Kidney (tissue), 14 donors: ENCODE data around the gene NPEPPS. TPM values are rescaled to one million over a fixed set of nuclear protein-coding genes. Genes with fewer than 3 reads are reported as not detected.
A peak's percentile ranks its signal among the peaks of the same experiment; 100 is the strongest.

Experiments
- DNase-seq, 5 donors: peaks; one replicate each; pipeline ENCODE4 v3.0.0-alpha.2; 2013 to 2020
- FAIRE-seq: peaks from 2 replicates; lab custom pipeline; 2012; peaks lifted over from hg19 to GRCh38; lab: Jason Lieb, UNC
- H3K27ac ChIP-seq, 2 donors: one replicate each; pipeline ENCODE4 v1.7.0; 2013; ENCODE audit warnings: low read depth in 2 of 2, low read length in 2 of 2, inconsistent platforms in 1 of 2
- H3K27me3 ChIP-seq: one replicate; pipeline ENCODE4 v1.7.1; 2013; ENCODE audit warnings: low read length, inconsistent platforms; ENCODE audit not compliant: control insufficient read depth, insufficient read depth
- H3K36me3 ChIP-seq, 3 donors: one replicate each; pipeline versions ENCODE4 v1.7.0 to v1.7.1; 2013; ENCODE audit warnings: low read length in 3 of 3, control low read depth in 1 of 3, inconsistent platforms in 1 of 3; ENCODE audit not compliant: insufficient read depth in 3 of 3, control insufficient read depth in 2 of 3
- H3K4me1 ChIP-seq, 3 donors: one replicate each; pipeline versions ENCODE4 v1.7.0 to v1.7.1; 2013; ENCODE audit warnings: low read length in 3 of 3, inconsistent platforms in 1 of 3, low read depth in 1 of 3; ENCODE audit not compliant: control insufficient read depth in 2 of 3, insufficient read depth in 2 of 3
- H3K4me3 ChIP-seq, 3 donors: one replicate each; pipeline versions ENCODE4 v1.7.0 to v1.8.1; 2013; ENCODE audit warnings: low read length in 3 of 3, control low read depth in 1 of 3, inconsistent platforms in 1 of 3
- H3K9ac ChIP-seq, 3 donors: one replicate each; pipeline versions ENCODE4 v1.7.0 to v1.7.1; 2013; ENCODE audit warnings: low read length in 3 of 3, control low read depth in 1 of 3, inconsistent platforms in 1 of 3
- H3K9me3 ChIP-seq, 3 donors: one replicate each; pipeline versions ENCODE4 v1.7.0 to v1.7.1; 2013; ENCODE audit warnings: low read length in 3 of 3, control low read depth in 1 of 3, inconsistent platforms in 1 of 3; ENCODE audit not compliant: control insufficient read depth in 2 of 3, insufficient read depth in 1 of 3
- intact Hi-C: fragments of 100-400 bp; cut with DNase I; formaldehyde crosslinking; loops from one replicate; pipeline ENCODE4 v1.11.1; 2022
- polyA plus RNA-seq: library from polyadenylated mRNA; stranded (reverse); fragments of 350-450 nt; fragmentation: Illumina TruSeq; extraction: RNeasy Lipid Tissue Mini Kit (QIAGEN cat#74804); gene quantifications from one replicate; pipeline ENCODE4 v1.2.3, GENCODE V29; 2014; ENCODE audit warnings: low read depth, low replicate concordance; ENCODE audit not compliant: insufficient read depth
- total RNA-seq: library from RNA; stranded (reverse); fragmentation: NEBNext Ultra II Directional; extraction: Animal tissue kit (Norgen Biotek cat#: 25700); gene quantifications from one replicate; pipeline ENCODE4 v1.2.1, GENCODE V29; 2021
- TF ChIP-seq, protein P1 (sequence below): IDR thresholded peaks from 3 replicates; pipeline ENCODE4 v1.5.1; 2012; ENCODE audit warnings: mild to moderate bottlenecking, moderate library complexity, borderline replicate concordance; ENCODE audit not compliant: insufficient read depth; ENCODE audit errors: extremely low read depth
- donor health status: control.
- donor health status: control.
- donor health status: control.
- donor health status: control.
- donor health status: control.
- donor health status: DM: yes; HTN: yes; CAD: no.
- donor health status: Normal renal cell carcinoma (clear cell type).

The NPEPPS gene
- total and polyA plus RNA-seq, 2 donors from 2014 or later, result 27.6 to 131 TPM

- no peaks in the 10 kb centered on the region for H3K9me3 ChIP-seq
- H3K9ac ChIP-seq, result no peak overlapping the region
- H3K4me1 ChIP-seq, result no peaks in the 10 kb centered on the region
- FAIRE-seq (no peak), DNase-seq (no peak)
- intact Hi-C loops, result no loop called here
- H3K27ac ChIP-seq, result no peak overlapping the region
- TF ChIP-seq, protein P1, sequence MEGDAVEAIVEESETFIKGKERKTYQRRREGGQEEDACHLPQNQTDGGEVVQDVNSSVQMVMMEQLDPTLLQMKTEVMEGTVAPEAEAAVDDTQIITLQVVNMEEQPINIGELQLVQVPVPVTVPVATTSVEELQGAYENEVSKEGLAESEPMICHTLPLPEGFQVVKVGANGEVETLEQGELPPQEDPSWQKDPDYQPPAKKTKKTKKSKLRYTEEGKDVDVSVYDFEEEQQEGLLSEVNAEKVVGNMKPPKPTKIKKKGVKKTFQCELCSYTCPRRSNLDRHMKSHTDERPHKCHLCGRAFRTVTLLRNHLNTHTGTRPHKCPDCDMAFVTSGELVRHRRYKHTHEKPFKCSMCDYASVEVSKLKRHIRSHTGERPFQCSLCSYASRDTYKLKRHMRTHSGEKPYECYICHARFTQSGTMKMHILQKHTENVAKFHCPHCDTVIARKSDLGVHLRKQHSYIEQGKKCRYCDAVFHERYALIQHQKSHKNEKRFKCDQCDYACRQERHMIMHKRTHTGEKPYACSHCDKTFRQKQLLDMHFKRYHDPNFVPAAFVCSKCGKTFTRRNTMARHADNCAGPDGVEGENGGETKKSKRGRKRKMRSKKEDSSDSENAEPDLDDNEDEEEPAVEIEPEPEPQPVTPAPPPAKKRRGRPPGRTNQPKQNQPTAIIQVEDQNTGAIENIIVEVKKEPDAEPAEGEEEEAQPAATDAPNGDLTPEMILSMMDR, result no peak
- peak overlapping the region in 1 of 3 donors; percentile 8 for H3K4me3 ChIP-seq
- peaks cover 33 to 65% (median 42%) of the 10 kb centered on the region in 3 donors for H3K36me3 ChIP-seq
- no peaks in the 10 kb centered on the region for H3K27me3 ChIP-seq
Measured at GRCh38 chr17:47660064-47660492, 129.2 kb downstream of the NPEPPS start.

GRCh38 chr17:47663912-47664623 lies 133.2 kb downstream of the NPEPPS start:
- intact Hi-C loops, result no loop called here
- no peaks in the 10 kb centered on the region for H3K9me3 ChIP-seq
- H3K27me3 ChIP-seq, result no peaks in the 10 kb centered on the region
- no peak for FAIRE-seq
- H3K9ac ChIP-seq, result no peak overlapping the region
- H3K4me3 ChIP-seq, result no peak overlapping the region
- peak in 4 of 5 donors; percentile 72 to 86 (median 80) for DNase-seq
- H3K4me1 ChIP-seq, result no peaks in the 10 kb centered on the region
- TF ChIP-seq, protein P1, result peak; percentile 88
- H3K36me3 ChIP-seq, result peaks cover 13 to 54% (median 28%) of the 10 kb centered on the region in 3 donors
- H3K27ac ChIP-seq, result no peak overlapping the region

- FAIRE-seq (no peak), DNase-seq (no peak)
- TF ChIP-seq, protein P1, result no peak
- intact Hi-C loops, result no loop called here
- no peaks in the 10 kb centered on the region for H3K9me3 ChIP-seq
- no peak overlapping the region for H3K4me3 ChIP-seq
- H3K27ac ChIP-seq, result no peak overlapping the region
- peaks cover 13 to 59% (median 31%) of the 10 kb centered on the region in 3 donors for H3K36me3 ChIP-seq
- H3K4me1 ChIP-seq, result no peaks in the 10 kb centered on the region
- H3K9ac ChIP-seq, result no peak overlapping the region
- H3K27me3 ChIP-seq, result no peaks in the 10 kb centered on the region
Measured at GRCh38 chr17:47664624-47664941, 133.7 kb downstream of the NPEPPS start.
